ENCODE measurements around the gene ISOC1. TPM values are rescaled to one million over a fixed set of nuclear protein-coding genes. Genes with fewer than 3 reads are reported as not detected.

ISOC1 gene
- total RNA-seq, 2 donors from 2014 or later = 23.4 to 25.9 TPM

DNA sequence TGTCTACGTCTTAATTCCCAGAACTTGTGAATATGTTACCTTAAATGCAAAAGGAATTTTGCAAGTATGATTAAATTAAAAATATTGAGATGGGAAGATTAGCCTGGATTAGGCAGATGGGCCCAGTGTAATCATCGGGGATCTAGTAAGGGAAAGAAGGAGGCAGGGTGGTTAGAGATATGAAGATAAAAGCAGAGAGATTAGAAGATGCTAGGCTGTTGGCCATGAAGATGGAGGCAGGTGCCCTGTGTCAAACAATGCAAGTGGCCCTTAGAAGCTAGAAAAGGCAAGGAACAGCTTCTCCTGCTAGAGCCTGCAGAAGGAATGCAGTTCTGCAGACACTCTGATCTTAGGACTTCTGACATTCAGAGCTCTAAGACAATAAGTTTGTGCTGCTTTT lies 28.8 kb upstream of the ISOC1 start:
- Histone ChIP-seq H3K27me3 (no peaks in the 10 kb centered on the region), H3K4me1 (no peaks in the 10 kb centered on the region), H3K4me3 (no peak overlapping the region), H3K36me3 (replicated peaks in 1 of 2; ENCODE audit: insufficient read depth in 1 of 2, low read depth in 2 of 2) (no peaks in the 10 kb centered on the region), H3K27ac (no peak overlapping the region), H3K9me3 (no peaks in the 10 kb centered on the region)
- TF ChIP-seq, protein P1, sequence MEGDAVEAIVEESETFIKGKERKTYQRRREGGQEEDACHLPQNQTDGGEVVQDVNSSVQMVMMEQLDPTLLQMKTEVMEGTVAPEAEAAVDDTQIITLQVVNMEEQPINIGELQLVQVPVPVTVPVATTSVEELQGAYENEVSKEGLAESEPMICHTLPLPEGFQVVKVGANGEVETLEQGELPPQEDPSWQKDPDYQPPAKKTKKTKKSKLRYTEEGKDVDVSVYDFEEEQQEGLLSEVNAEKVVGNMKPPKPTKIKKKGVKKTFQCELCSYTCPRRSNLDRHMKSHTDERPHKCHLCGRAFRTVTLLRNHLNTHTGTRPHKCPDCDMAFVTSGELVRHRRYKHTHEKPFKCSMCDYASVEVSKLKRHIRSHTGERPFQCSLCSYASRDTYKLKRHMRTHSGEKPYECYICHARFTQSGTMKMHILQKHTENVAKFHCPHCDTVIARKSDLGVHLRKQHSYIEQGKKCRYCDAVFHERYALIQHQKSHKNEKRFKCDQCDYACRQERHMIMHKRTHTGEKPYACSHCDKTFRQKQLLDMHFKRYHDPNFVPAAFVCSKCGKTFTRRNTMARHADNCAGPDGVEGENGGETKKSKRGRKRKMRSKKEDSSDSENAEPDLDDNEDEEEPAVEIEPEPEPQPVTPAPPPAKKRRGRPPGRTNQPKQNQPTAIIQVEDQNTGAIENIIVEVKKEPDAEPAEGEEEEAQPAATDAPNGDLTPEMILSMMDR (IDR thresholded peaks at IDR 0.05) = no peak
- WGBS, 2 donors = 75 to 79% methylated on average over 2 of the region's 2 CpGs
- intact Hi-C loops (cut with DNase I) = no loop called here
- ATAC-seq = no peak
- no peak for DNase-seq

DNA sequence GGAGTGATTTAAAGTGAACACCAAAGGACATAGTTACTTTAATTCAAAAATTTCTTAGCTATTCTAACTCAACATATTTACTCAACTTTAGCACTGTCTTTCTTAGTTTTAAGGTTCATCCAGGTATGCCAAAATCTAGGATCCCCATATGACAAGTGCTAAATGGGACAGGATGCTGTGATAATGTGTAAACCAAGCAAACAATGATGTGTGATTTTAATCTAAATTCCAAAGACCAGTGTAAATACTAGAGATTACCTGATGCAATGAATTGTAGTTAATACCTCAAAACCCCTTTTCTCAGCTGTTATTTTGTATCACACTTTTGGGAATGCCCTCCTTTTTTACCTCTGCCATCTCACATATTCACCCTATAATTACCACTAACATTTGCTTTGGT lies 26.8 kb upstream of the ISOC1 start:
- no peak for ATAC-seq
- H3K36me3 ChIP-seq (replicated peaks in 1 of 2; ENCODE audit: insufficient read depth in 1 of 2, low read depth in 2 of 2) = no peaks in the 10 kb centered on the region
- no peak for TF ChIP-seq POLR2A (IDR thresholded peaks at IDR 0.05)
- TF ChIP-seq, protein P1 (IDR thresholded peaks at IDR 0.05) = no peak
- intact Hi-C loops (cut with DNase I) = no loop called here
- H3K9me3 ChIP-seq = no peaks in the 10 kb centered on the region
- no peak overlapping the region for H3K27ac ChIP-seq
- no peak overlapping the region for H3K4me3 ChIP-seq
- no peaks in the 10 kb centered on the region for H3K27me3 ChIP-seq
- no peak for DNase-seq
- no peaks in the 10 kb centered on the region for H3K4me1 ChIP-seq

DNA sequence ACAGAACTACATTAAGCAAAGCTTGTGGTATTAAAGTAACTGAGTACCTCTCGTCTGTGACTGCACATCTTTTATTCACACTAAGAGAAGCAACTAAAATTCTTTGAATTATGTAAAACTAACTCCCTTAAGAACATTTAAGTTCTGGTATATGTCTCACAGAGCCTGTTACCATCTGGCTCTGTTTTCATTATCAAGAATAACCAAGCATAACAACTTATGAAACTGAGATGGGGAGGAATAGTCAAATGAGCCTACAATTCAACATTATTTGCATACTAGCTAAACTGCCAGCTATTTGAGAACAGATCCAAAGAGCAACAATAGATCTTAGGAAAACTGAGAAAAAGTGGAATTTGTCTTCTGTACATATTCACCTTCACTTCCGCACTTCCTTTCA lies 25.3 kb upstream of the ISOC1 start:
- no peaks in the 10 kb centered on the region for H3K36me3 ChIP-seq (replicated peaks in 1 of 2; ENCODE audit: insufficient read depth in 1 of 2, low read depth in 2 of 2)
- H3K4me1 ChIP-seq = no peaks in the 10 kb centered on the region
- DNase-seq (no peak), ATAC-seq (no peak)
- TF ChIP-seq, protein P1 (IDR thresholded peaks at IDR 0.05) = no peak
- 80 to 88% methylated on average over 2 of the region's 2 CpGs for WGBS, 2 donors
- no peak overlapping the region for H3K4me3 ChIP-seq
- no peaks in the 10 kb centered on the region for H3K9me3 ChIP-seq
- H3K27me3 ChIP-seq = no peaks in the 10 kb centered on the region
- H3K27ac ChIP-seq = no peak overlapping the region
- intact Hi-C loops (cut with DNase I) = no loop called here

GRCh38 chr5:129073111-129073510 lies 21.4 kb upstream of the ISOC1 start:
- Histone ChIP-seq H3K27me3 (no peaks in the 10 kb centered on the region), H3K27ac (no peak overlapping the region), H3K4me1 (no peaks in the 10 kb centered on the region), H3K36me3 (replicated peaks in 1 of 2; ENCODE audit: insufficient read depth in 1 of 2, low read depth in 2 of 2) (no peaks in the 10 kb centered on the region), H3K4me3 (no peak overlapping the region), H3K9me3 (no peaks in the 10 kb centered on the region)
- 70 to 76% methylated on average over 3 of the region's 3 CpGs for WGBS, 2 donors
- DNase-seq = no peak
- intact Hi-C loops (cut with DNase I) = no loop called here
- TF ChIP-seq, protein P1 (IDR thresholded peaks at IDR 0.05) = no peak
- no peak for TF ChIP-seq POLR2A (IDR thresholded peaks at IDR 0.05)
- no peak for ATAC-seq

GRCh38 chr5:129074903-129075302 lies 19.6 kb upstream of the ISOC1 start:
- 63 to 65% methylated on average over 4 of the region's 4 CpGs for WGBS, 2 donors
- TF ChIP-seq, protein P1 (IDR thresholded peaks at IDR 0.05) = no peak
- TF ChIP-seq POLR2A (IDR thresholded peaks at IDR 0.05) = no peak

More at GRCh38 chr5:129074903-129075302, 19.6 kb upstream of the ISOC1 start:
- intact Hi-C loops (cut with DNase I) = no loop called here
- DNase-seq (no peak), ATAC-seq (no peak)
- H3K4me1 ChIP-seq = no peaks in the 10 kb centered on the region
- no peak overlapping the region for H3K4me3 ChIP-seq
- no peaks in the 10 kb centered on the region for H3K36me3 ChIP-seq (replicated peaks in 1 of 2; ENCODE audit: insufficient read depth in 1 of 2, low read depth in 2 of 2)
- H3K27ac ChIP-seq = no peak overlapping the region
- no peaks in the 10 kb centered on the region for H3K9me3 ChIP-seq
- H3K27me3 ChIP-seq = no peaks in the 10 kb centered on the region
